Amniotic stem cell (primary cell): Measurements from ENCODE around the gene WBP1.
"Not testable (repeated sequence)": the region's sequence is repeated elsewhere in the genome, so short reads cannot be mapped to it uniquely, and the experiment has no call there.

Experiments
- DNase-seq: peaks from one replicate; lab custom pipeline; 2025; lab: John Stamatoyannopoulos, UW

WBP1 gene

GRCh38 chr2:74454654-74455511 is 3.4 kb upstream of the WBP1 start, which contains the start of gene INO80B:
INO80B (plus strand) TSS chr2:74455087; CDS start chr2:74455117, 30 bp downstream.
- peak; percentile 97 for DNase-seq

- DNase-seq: no peak
Measured at GRCh38 chr2:74457129-74457548, 1.1 kb upstream of the WBP1 start.

GRCh38 chr2:74457549-74458131 is 598 bp upstream of the WBP1 start:
- DNase-seq: no peak

- no peak for DNase-seq
Measured at GRCh38 chr2:74458938-74459363, 713 bp downstream of the WBP1 start.

- DNase-seq: not testable (repeated sequence)
Measured at GRCh38 chr2:74459503-74460118, 1.4 kb downstream of the WBP1 start.

- DNase-seq: not testable (repeated sequence)
Measured at GRCh38 chr2:74460187-74460586, 1.9 kb downstream of the WBP1 start.

GRCh38 chr2:74461187-74462053 is 3.2 kb downstream of the WBP1 start:
- DNase-seq: no peak

GRCh38 chr2:74462054-74462785 is 4.0 kb downstream of the WBP1 start:
- no peak for DNase-seq

- DNase-seq: no peak
Measured at GRCh38 chr2:74462786-74463105, 4.5 kb downstream of the WBP1 start.

- no peak for DNase-seq
Measured at GRCh38 chr2:74464406-74464805, 6.2 kb downstream of the WBP1 start.

GRCh38 chr2:74470742-74471141 is 12.5 kb downstream of the WBP1 start:
- DNase-seq: not testable (repeated sequence)

- no peak for DNase-seq
Measured at GRCh38 chr2:74471332-74472065, 13.3 kb downstream of the WBP1 start.

GRCh38 chr2:74472086-74472944 is 14.1 kb downstream of the WBP1 start, which contains the start of gene MRPL53:
MRPL53 (minus strand) TSS chr2:74472680; CDS start chr2:74472660, 20 bp downstream.
- DNase-seq: peak; percentile 58

- no peak for DNase-seq
Measured at GRCh38 chr2:74472945-74473258, 14.7 kb downstream of the WBP1 start.

GRCh38 chr2:74474481-74474880 is 16.2 kb downstream of the WBP1 start:
- no peak for DNase-seq

- no peak for DNase-seq
Measured at GRCh38 chr2:74474899-74475298, 16.7 kb downstream of the WBP1 start.

- DNase-seq: no peak
Measured at GRCh38 chr2:74481431-74481830, 23.2 kb downstream of the WBP1 start.

GRCh38 chr2:74481961-74482800 is 23.9 kb downstream of the WBP1 start:
- no peak for DNase-seq
